GM21786 (cell line): ENCODE measurements around the gene TESK1.
A peak's percentile ranks its signal among the peaks of the same experiment; 100 is the strongest.

Experiments used
- ATAC-seq: cut with Tn5 transposase; IDR thresholded peaks from one replicate; pipeline ENCODE4 v1.9.1; 2021; ENCODE audit not compliant: unreplicated experiment

Gene TESK1, protein sequence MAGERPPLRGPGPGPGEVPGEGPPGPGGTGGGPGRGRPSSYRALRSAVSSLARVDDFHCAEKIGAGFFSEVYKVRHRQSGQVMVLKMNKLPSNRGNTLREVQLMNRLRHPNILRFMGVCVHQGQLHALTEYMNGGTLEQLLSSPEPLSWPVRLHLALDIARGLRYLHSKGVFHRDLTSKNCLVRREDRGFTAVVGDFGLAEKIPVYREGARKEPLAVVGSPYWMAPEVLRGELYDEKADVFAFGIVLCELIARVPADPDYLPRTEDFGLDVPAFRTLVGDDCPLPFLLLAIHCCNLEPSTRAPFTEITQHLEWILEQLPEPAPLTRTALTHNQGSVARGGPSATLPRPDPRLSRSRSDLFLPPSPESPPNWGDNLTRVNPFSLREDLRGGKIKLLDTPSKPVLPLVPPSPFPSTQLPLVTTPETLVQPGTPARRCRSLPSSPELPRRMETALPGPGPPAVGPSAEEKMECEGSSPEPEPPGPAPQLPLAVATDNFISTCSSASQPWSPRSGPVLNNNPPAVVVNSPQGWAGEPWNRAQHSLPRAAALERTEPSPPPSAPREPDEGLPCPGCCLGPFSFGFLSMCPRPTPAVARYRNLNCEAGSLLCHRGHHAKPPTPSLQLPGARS

DNA sequence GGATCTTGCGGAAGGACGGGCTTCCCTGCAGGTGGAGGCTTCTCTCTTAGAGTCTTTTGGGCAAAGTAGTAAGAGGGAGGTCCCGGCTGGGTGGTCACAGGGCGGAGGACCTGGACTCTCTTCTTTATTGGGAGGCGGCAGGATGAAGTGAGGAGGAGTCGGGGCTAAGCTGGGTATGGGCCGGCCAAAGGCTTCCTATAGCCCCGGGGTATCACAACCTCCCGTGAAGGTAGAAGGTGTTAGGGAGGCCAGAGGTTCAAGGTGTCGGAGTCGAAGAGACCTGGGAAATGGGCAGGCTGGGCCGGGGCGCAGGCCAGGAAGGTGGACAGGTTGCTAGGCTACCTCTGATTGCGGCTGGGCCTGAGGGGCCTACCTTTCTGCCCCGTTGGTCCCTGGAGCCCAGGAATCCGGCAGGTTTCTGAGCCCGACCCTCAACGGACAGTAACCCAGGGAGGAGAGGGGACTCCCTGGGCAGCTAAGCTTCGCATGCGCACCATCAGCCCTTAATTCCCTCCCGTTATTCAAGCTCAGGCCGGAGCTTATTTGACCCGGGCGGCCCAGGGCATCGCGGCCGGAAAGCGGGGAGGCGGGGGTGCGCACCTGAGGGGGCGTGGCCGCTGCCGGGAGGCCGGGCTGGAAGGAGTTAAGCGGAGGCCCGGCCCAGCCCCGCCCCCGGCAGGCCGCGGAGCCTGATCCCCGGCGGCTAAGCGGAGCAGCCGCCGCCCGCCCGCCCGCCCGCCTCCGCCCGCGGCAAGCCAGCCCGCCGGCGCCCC, at the start of gene TESK1:
TSS of gene TESK1 (plus strand) at position 685 of the 773 bp plus-strand sequence. CDS start 358 bp downstream, outside the sequence.
- ATAC-seq = peak; percentile 39

DNA sequence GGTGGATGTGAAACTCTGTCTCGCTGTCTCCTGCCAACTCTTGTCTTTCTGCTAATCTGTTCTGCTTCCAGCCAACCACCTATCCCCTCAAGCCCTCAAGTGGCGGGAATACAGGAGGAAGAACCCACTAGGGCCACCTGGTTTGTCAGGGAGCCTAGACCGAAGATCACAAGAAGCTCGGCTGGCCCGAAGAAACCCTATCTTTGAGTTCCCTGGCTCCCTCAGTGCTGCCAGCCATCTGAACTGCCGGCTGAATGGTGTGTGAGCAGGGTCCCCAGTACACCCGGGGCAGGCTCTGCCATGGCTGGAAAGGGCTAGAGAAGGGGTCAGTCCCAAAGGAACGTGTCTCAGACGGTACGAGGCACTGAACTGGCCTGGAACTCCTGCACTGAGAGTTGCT, 49.2 kb upstream of the TESK1 start:
- ATAC-seq = no peak

DNA sequence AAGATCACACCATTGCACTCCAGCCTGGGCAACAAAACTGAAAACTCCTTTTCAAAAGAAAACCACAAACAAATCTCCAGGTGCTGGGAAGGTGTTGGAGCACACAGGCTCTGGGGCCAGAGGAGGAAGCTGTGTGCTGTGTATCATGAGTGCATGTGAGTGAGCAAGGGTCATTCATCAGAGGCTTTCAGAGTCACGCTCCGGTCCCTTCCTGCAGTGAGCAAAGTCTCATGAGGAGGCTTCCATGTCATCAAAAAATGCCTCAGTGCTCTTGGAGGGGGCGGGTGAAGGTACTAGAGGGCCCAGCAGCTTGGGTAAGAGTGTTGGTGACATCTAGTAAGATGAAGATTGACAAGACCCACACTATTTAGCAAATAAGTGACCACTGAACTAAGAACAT, 48.3 kb upstream of the TESK1 start:
- no peak for ATAC-seq

DNA sequence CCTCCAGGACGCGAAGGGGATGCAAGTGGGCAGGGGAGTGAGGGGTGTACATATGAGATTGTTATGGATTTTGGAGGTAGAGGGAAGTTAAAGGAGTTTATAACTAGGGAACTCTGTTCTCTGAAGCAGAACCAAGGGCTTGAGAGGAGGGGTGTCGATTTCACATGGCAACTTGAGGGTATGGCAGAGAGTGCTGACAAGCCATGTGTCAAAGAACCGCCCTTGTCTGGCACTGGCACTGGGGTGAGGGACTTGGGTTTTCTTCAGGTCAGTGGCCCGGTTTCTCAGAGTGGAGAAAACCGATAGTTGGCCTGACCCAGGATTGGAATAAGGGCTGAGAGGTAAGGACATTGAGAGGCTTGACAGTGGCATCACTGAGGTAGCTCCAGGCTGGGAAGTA, 47.7 kb upstream of the TESK1 start:
- no peak for ATAC-seq

DNA sequence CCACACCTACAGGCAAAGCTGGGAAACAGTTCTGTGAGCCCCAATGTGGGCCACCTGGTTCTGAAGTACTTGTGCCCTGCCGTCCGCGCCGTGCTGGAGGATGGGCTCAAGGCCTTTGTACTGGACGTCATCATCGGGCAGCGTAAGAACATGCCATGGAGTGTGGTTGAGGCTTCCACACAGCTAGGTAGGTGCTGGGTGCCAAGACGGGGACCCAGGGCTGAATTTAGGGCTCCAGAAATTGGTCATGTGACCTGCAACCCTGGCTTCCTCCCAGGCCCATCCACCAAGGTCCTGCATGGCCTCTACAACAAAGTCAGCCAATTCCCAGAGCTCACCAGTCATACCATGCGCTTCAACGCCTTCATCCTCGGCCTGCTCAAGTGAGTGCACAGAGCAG, 46.9 kb upstream of the TESK1 start:
- no peak for ATAC-seq

DNA sequence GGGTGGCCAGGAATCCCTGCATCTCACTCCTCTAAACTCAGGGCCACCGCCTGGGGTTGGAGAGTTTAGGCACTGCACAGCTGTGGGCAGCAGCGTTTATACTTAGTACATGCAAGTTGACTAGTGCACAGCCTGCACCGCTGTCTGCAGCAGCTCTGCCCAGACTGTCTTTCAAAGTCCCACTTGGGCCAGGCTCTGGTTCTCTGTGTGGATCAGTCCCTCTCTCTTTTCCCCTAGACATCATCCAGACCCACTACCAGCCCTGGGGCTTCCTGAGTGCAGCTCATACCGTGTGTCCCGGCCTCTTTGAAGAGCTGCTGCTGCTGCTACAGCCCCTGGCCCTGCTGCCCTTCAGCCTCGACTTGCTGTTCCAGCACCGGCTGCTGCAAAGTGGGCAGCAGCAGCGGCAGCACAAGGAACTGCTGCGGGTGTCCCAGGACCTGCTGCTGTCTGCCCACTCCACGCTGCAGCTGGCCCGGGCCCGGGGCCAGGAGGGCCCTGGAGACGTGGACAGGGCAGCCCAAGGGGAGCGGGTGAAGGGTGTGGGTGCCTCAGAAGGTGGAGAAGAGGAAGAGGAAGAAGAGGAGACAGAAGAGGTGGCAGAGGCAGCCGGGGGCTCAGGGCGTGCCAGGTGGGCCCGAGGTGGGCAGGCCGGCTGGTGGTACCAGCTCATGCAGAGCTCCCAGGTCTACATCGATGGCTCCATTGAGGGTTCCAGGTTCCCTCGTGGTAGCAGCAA, 45.1 kb upstream of the TESK1 start:
- no peak for ATAC-seq

DNA sequence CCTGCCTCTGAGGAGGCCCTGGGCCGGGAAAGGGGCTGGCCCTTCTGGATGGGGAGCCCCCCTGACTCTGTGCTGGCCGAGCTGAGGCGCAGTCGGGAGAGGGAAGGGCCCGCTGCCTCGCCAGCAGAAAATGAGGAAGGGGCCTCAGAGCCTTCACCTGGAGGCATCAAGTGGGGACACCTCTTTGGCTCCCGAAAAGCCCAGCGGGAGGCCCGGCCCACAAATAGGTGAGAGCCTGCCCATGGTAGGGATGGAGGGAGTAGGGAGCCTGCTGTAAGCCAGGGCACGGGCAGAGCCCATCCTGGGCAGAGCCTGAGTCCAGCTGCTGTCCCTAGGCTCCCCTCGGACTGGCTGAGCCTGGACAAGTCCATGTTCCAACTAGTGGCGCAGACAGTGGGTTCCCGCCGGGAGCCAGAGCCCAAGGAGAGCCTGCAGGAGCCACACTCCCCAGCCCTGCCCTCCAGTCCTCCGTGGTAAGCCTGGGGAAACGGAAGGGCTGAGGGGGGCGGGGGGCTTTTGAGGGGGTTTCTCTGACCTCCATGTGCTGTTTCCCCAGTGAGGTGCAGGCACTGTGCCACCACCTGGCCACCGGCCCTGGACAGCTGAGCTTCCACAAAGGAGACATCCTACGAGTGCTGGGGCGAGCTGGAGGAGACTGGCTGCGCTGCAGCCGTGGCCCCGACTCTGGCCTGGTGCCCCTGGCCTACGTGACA, 44.3 kb upstream of the TESK1 start:
- no peak for ATAC-seq

DNA sequence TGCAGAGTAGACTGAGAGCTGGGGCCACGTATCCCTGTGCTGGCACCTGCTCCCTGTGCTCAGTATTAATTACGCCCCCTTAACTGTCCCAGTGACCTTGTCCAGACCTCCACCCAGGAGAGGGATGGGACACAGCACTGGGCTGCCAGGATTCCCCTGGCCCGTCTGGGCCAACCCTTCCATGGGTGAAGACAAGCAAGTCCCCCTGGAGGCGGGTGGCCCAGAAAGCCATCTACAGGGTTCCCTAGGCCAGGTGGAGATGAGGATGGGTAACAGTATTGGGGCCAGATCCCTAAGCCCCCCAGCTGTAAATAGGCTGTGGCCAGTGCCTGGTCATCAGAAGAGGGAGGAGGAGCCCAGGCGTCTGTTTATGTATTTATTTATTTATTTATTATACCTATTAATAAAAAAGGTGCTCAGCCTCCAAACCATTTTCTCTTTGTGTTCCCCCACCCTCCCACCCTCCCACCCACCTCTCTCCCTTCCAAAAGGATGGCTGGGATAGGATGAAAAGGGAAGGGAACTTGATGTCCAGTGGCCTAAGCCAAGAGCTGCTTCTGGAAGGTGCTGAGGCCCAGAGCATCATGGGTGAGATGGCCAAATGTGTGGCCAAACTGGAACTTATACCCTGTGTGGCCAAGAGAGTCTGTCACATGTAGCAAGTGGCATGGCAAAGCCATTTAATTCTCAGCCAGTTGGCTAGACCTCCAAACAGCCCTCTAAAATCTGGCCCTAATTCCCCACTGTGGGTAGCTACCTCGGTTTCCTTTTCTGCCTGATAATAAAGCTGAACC, 43.4 kb upstream of the TESK1 start:
- no peak for ATAC-seq

DNA sequence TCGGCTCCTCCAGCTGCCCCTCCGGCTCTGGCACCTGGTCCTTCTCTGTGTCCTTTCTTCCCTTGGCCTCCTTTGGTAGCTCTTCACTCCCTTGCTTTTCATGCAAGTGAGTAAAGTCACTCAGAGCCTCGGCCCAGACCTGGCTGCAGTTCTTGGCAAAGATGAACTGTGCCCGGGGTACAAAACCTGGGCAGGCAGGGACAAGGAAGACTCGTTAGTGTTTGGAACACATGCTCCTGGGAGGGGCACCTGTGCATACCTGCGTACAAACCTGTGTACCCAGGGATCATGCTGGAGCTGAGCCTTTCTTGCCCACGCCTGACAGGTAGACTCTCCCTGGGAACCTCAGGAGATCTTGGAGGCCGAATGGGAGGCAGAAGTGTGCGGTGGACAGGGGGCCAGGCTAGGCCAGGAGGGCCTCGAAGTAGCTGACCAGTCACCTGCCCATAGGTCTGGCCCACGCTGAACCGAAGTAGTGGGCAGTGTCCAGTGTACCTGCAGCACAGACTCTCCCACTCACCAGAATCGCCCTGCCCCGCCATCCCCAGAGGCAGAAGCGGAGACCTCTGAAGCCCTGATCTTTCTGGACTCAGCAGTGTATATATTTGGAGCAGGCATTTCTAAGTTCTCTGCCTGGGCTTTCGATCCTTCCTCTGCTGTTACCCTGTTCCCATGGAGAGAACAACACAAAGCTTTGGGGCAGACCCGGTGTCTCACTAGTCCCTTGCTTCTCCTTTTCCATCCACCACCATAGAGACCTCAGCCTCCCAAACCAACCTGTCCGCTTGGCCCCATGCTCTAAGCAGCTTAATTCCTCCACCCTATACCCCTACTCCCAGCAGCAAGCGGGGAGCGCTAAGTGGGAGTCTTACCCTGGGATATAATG, 41.9 kb upstream of the TESK1 start:
- ATAC-seq = no peak

DNA sequence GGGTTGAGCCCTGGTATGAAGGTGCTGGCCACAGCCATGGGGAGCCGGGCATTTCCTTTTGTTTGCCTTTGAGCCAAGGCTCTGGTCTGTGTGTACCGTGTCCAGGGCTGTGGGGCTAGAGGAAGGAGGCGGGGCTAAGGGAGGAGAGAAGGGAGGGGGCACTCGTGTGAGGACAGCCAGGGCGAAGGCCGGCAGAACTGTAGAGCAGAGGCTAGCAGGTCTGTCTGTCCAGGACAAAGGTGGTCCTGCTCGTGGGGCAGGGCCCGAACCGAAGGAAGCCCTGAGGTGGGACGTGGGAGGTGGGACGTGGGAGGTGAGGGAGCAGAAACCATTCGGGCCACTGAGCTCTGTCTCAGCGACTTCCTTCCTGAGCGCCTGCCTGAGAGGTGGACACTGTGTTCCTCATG, 41.3 kb upstream of the TESK1 start:
- ATAC-seq = no peak

DNA sequence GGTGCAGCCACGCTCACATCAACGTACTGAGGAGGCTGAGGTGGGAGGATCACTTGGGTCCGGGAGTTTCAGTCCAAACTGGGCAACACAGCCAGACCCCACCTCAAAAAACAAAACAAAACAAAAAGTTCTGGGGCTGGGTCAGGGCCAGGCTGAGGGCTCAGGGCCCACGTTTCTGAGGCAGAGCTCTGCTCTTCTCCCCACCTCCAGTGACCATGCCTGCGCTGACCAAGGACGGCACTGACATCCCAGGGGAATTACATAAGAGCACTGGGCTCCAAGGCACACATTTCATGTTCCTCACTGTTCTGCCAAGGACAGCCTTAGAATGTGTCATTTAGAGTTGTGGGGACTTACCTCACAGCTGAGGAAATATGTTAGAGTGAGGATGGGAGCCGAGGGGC, 40.4 kb upstream of the TESK1 start:
- no peak for ATAC-seq

DNA sequence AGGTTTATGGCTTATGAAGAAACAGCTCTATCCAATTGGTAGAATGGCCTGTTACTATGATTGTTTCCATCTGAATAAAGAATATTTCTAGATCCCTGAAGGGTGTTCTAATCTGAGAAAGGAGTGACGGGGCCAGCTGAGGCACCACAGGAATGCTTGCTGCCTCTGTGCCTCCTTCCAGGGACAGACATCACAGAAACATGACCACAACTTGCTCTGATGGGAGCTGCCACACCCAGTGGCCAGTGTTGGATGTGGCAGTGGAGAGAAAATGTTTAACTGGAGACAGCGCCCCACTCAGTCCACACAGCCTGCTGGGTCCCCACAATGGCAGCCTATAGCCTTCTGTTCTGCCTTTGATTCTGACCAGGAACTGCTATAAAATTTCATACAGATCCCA, 38.6 kb upstream of the TESK1 start:
- ATAC-seq = no peak

DNA sequence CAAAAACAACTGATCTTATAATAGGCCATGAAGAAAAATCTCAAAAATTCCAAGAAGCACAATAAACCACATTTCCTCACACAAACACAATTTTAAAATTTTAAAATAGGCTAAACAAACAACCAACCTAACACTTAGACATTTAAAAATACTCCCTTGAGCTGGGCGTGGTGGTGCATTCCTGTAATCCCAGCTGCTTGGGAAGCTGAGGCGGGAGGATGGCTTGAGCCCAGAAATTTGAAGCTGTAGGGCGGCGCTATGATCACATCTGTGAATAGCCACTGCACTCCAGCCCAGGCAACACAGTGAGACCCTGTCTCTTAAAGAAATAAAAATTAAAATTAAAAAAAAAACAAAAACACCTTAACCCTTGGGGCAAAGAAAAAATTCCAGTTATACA, 36.9 kb upstream of the TESK1 start:
- ATAC-seq = no peak

DNA sequence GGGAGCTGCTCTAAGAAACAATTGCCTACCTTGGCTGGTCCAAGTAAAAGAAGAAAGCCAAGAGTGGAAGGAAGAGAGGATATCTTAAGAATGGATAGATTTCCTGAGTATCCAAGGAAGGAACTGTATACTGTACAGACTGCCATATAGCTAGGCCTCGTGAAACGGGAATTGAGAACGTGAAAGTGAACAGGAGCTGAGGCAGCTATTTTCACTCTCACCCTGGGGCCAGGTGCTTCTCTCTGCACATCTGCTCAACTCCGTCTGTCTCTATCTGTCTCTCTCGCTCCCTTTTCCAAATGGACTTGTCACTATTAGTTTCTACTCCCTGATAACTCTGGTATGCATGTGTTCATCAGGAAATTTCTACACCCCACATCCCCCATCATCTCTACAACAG, 35.9 kb upstream of the TESK1 start:
- peak; percentile 58 for ATAC-seq

DNA sequence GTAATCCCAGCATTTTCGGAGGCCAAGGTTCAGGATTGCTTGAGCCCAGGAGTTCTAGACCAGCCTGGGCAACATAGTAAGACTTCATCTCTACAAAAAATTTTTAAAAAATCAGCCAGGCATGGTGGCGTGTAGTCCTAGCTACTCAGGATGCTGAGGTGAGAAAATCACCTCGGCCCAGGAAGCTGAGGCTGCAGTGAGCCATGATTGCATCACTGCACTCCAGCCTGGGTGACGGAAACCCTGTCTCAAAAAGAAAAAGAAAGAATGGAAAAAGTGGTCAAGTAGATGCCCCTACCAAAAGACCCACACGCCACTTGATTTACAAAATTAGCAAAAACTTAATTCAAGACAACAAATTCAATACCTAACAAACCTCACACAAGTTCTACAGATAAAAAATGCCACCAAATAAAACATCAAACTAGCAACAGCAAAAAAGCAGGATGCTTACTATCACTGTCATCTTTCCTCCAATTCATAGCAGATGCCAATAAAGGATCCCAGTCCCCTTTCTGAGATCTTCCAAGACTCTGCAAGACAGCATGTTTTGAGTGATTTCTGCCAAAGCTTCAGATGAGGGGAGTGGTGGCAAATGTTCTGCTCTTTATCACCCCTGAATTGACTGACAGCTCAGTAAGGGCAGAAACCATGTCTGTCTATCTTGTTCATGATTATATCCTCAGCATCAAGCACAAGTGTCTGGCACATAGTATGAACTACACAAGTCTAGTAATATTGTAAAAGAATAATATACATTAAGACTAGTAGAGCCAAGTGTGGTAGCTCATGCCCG, 34.2 kb upstream of the TESK1 start:
- no peak for ATAC-seq

DNA sequence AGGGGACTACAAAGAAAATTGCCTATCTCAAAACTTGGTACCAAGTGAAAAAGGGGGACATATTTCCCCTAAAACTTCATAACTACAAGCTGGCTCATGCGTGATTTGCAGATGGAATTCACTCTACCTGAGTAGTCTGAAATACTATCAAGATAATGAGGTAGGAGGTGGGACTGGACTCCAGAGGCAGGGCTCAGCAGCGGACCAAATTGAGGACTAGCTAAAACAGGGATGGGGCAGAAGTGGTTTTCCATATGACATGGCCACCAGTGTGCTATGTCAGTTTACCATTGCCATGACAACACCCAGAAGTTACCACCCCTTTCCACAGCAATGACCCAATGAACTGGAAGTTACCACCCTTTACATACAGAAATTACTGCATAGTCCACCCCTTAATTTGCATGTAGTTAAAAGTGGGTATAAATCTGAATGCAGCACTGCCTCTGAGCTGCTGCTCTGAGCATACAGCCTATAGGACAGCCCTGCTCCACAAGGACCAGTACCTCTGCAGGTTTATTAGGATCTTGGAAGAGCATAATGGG, 30.4 kb upstream of the TESK1 start:
- no peak for ATAC-seq

DNA sequence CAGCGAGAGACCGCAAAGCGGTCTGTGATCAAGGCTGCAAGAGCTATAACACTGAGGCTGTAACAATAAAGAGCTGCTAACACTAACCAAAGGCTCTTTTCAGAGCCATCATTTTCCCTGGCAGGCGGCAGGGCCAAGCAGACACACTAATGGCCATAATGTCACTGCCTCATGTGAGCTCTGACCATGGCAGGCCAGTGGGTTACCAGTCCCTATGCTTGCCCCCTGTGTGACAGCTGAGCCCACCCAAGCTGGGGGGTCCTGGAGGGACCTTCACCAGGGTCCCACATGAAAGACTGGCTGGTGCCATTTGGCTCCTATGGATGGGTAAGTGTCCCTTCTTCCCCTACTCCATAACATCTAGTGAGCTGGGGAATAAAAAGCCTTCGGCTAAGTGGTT, 29.6 kb upstream of the TESK1 start:
- ATAC-seq = no peak

DNA sequence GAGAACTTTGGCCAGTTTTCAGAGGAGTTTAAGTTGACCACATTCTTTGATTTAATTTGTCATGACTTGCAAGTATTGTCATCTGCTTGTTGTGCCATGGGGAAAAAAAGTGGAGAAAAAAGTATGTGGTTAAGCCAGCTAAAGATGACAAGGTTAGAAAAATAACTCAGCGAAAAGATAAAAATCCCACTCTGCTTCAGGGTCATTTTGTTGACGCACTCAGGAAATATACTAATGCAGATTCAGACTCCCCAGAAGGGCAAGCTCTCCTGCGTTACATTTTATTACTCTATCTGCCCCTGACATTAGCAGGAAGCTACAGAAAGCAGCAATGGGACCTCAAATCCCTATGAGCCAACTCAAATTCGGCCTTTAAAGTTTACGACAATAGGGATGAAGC, 27.6 kb upstream of the TESK1 start:
- ATAC-seq = no peak
